Subcutaneous adipose tissue (tissue), 4 donors: Measurements from ENCODE around the gene PLCD1. TPM values are rescaled to one million over a fixed set of nuclear protein-coding genes. Genes with fewer than 3 reads are reported as not detected.

ENCODE experiments used
- CTCF ChIP-seq: fragments of 450-650 bp; IDR thresholded peaks from one replicate; pipeline ENCODE4 v1.5.1; 2016; ENCODE audit warnings: low read depth, mild to moderate bottlenecking, control low read depth, antibody characterized with exemption, moderate library complexity
- total RNA-seq, 4 donors: library from RNA; depleted of rRNA; stranded (reverse); fragments of >200 nt; gene quantifications; one replicate each; pipeline ENCODE4 v1.1.0, GENCODE V29; 2016

Gene PLCD1
- total RNA-seq, 4 donors from 2014 or later: 17.4 to 34.8 (median 25.2) TPM

- no peak for TF ChIP-seq CTCF
Measured at GRCh38 chr3:37992271-37993066, 37.0 kb downstream of the PLCD1 start.

GRCh38 chr3:37991823-37992222 lies 37.6 kb downstream of the PLCD1 start:
- no peak for TF ChIP-seq CTCF

- no peak for TF ChIP-seq CTCF
Measured at GRCh38 chr3:37991109-37991508, 38.3 kb downstream of the PLCD1 start.

- no peak for TF ChIP-seq CTCF
Measured at GRCh38 chr3:37990527-37990926, 38.9 kb downstream of the PLCD1 start, which contains the start of gene VILL. Gene VILL, plus strand, starts transcription at chr3:37990786. Its CDS starts 2,887 bp downstream, at chr3:37993673.

- no peak for TF ChIP-seq CTCF
Measured at GRCh38 chr3:37989821-37990480, 39.5 kb downstream of the PLCD1 start.

- no peak for TF ChIP-seq CTCF
Measured at GRCh38 chr3:37988931-37989525, 40.4 kb downstream of the PLCD1 start.

- no peak for TF ChIP-seq CTCF
Measured at GRCh38 chr3:37987751-37988179, 41.7 kb downstream of the PLCD1 start.
